HAP-1 (cell line): ENCODE results near the gene SEMA3B.

Experiments
- DNase-seq, 2 experiments: peaks; one replicate each; pipeline ENCODE4 v3.0.0-alpha.2; 2016 to 2020; ENCODE audit warnings: low spot score in 2 of 2
- H3K27me3 ChIP-seq: fragments of 250-450 bp; sonication (Bioruptor Pico); 2 replicates; pipeline ENCODE4 v1.5.1; 2020; ENCODE audit warnings: low read depth, mild to moderate bottlenecking, moderate library complexity
- H3K36me3 ChIP-seq: fragments of 250-450 bp; sonication (Bioruptor Pico); replicated peaks from 2 replicates; pipeline ENCODE4 v1.5.1; 2020; ENCODE audit warnings: mild to moderate bottlenecking
- H3K4me1 ChIP-seq: fragments of 250-450 bp; sonication (Bioruptor Pico); 2 replicates; pipeline ENCODE4 v1.5.1; 2020; ENCODE audit warnings: mild to moderate bottlenecking
- H3K4me3 ChIP-seq: fragments of 250-450 bp; sonication (Bioruptor Pico); 2 replicates; pipeline ENCODE4 v1.5.1; 2020; ENCODE audit warnings: mild to moderate bottlenecking, moderate library complexity
- H3K9me3 ChIP-seq: fragments of 250-450 bp; sonication (Bioruptor Pico); 2 replicates; pipeline ENCODE4 v1.5.1; 2020; ENCODE audit warnings: mild to moderate bottlenecking, moderate library complexity
- in situ Hi-C: fragments of 300-500 bp; cut with MboI; formaldehyde crosslinking; loops from 3 replicates; pipeline ENCODE4 v1.14.3; 2020; ENCODE audit warnings: low sequenced_read_pairs, inconsistent platforms, mixed read lengths

SEMA3B gene

DNA sequence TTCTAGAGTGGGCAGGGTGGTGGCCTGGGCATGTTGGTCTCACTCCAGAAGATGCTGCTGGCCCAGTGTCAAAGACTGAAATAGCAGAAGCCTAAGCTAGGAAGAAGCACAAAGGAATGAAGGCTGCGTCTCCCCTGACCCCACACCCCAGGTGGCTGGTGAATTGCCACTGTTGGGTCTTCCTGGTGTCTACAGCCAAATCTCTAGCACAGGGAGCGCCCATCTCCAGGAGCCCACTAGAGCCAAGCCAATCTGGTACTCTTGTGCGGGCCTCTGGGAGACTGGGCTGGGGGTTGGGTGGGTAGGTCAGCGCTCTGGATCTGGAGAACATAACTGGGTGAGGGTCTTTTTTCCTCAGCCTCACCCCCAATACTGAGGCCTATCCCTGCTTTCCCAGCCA is 58.2 kb downstream of the SEMA3B start:
- Histone ChIP-seq H3K27me3 (no peaks in the 10 kb centered on the region), H3K9me3 (no peaks in the 10 kb centered on the region), H3K4me3 (peak overlapping the region; percentile 70), H3K36me3 (peaks cover 37% of the 10 kb centered on the region), H3K4me1 (peaks cover 6% of the 10 kb centered on the region)
- DNase-seq, result no peak
- in situ Hi-C loops, result loop anchor here (5.0 kb wide), 1 partner anchor 35 kb away; the partner anchor contains the start of gene IFRD2
